Measurements from ENCODE around the gene HNRNPAB. TPM values are rescaled to one million over a fixed set of nuclear protein-coding genes. Genes with fewer than 3 reads are reported as not detected.

The HNRNPAB gene
- total RNA-seq, 4 donors from 2014 or later: 98.4 to 135 (median 104) TPM

DNA sequence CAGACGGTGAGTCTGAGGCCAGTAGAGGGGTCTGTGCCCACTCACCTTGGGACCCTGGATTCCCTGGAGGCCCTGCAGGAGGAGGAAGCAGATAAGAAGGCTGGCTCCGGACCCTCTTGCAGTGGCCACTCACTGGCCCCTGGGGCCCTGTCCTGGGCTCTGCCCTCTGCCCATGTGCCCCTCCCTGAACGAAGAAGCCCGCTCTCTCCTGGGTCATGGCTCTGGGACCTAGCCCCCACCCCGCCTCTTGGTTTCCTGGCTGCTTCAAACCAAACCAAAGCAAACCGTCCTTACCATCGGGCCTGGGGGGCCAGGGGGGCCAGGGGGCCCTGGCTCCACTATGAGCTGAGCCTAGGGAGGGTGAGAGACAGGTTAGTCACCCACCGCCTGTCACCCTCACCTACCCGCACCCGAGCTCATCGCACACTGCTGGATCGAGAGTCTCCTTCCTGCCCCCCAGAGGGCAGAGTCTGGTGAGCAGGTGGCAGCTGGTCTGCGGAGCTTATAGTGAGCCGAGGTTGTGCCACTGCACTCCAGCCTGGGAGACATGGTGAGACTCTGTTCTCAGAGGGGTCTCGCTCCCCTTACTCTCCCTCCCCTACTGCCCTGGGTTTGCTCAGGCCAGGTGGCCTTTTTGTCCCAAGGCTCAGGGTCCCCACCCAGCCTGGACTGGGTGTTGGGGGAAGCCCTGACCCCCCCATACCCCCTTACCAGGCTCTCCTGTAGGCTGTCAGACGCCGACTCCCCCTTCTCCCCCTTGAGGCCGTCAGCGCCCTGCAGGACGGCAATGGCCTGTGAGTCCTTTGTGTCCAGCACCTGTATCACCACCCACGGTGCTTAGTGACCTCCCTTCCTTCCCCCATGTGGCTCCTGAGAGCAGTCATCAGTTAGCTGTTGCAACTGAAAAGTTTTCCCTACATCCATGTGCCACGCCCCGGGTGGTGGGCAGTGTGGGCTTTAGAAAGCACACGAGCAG, 43.4 kb downstream of the HNRNPAB start:
- H3K4me1 ChIP-seq: peaks cover 0 to 6% (median 0%) of the 10 kb centered on the region in 4 donors
- no peak overlapping the region for H3K27ac ChIP-seq (replicated peaks in 1 of 4)
- no peak overlapping the region for H3K4me3 ChIP-seq
- TF ChIP-seq POLR2A (IDR thresholded peaks at IDR 0.05; ENCODE audit: low read depth) (no peak), EP300 (IDR thresholded peaks at IDR 0.05) (no peak), CTCF (IDR thresholded peaks at IDR 0.05) (no peak), POLR2AphosphoS5 (IDR thresholded peaks at IDR 0.05) (no peak)
- 67% methylated on average over 16 of the region's 24 CpGs for WGBS
- H3K9me3 ChIP-seq: no peaks in the 10 kb centered on the region
- H3K36me3 ChIP-seq: no peaks in the 10 kb centered on the region
- peaks cover 0 to 12% (median 0%) of the 10 kb centered on the region in 4 donors for H3K27me3 ChIP-seq
- intact Hi-C loops (cut with DNase I): no loop called here
- DNase-seq (ENCODE audit: extremely low spot score): no peak

DNA sequence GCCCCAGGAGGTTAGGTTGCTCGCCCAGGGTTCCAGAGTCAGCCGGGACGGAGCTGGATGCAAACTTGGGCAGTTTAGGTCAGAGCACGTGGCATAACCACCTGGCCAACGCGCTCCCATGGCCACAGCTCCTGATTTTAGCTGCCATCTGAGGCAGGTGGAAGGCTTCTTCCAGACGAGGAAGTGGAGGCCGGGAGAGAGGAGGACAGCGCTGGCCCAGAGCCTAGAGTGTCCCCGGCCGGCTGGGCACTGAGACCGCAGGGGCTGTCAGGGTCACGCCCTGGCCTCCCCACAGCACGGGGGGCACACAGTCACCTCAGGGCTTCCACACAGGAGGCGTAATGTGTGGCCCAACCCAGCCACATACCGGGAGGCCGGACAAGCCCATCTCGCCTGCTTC, 44.4 kb downstream of the HNRNPAB start:
- H3K4me3 ChIP-seq: no peak overlapping the region
- peaks cover 0 to 12% (median 0%) of the 10 kb centered on the region in 4 donors for H3K27me3 ChIP-seq
- TF ChIP-seq CTCF (IDR thresholded peaks at IDR 0.05) (no peak), POLR2AphosphoS5 (IDR thresholded peaks at IDR 0.05) (no peak)
- no peak for DNase-seq (ENCODE audit: extremely low spot score)
- H3K4me1 ChIP-seq: peaks cover 0 to 6% (median 0%) of the 10 kb centered on the region in 4 donors
- no peaks in the 10 kb centered on the region for H3K9me3 ChIP-seq
- 73% methylated on average over 12 of the region's 18 CpGs for WGBS
- H3K36me3 ChIP-seq: no peaks in the 10 kb centered on the region
- H3K27ac ChIP-seq (replicated peaks in 1 of 4): no peak overlapping the region
- intact Hi-C loops (cut with DNase I): no loop called here

GRCh38 chr5:178249191-178249989, 45.1 kb downstream of the HNRNPAB start:
- 78% methylated on average over 7 of the region's 13 CpGs for WGBS
- intact Hi-C loops (cut with DNase I): no loop called here
- no peaks in the 10 kb centered on the region for H3K36me3 ChIP-seq
- H3K27ac ChIP-seq (replicated peaks in 1 of 4): no peak overlapping the region
- peaks cover 0 to 12% (median 0%) of the 10 kb centered on the region in 4 donors for H3K27me3 ChIP-seq
- H3K4me1 ChIP-seq: peaks cover 0 to 6% (median 0%) of the 10 kb centered on the region in 4 donors
- TF ChIP-seq POLR2AphosphoS5 (IDR thresholded peaks at IDR 0.05): no peak
- no peak for TF ChIP-seq EP300 (IDR thresholded peaks at IDR 0.05)
- TF ChIP-seq CTCF (IDR thresholded peaks at IDR 0.05): no peak
- no peak for TF ChIP-seq POLR2A (IDR thresholded peaks at IDR 0.05; ENCODE audit: low read depth)
- no peaks in the 10 kb centered on the region for H3K9me3 ChIP-seq
- H3K4me3 ChIP-seq: no peak overlapping the region
- DNase-seq (ENCODE audit: extremely low spot score): no peak

DNA sequence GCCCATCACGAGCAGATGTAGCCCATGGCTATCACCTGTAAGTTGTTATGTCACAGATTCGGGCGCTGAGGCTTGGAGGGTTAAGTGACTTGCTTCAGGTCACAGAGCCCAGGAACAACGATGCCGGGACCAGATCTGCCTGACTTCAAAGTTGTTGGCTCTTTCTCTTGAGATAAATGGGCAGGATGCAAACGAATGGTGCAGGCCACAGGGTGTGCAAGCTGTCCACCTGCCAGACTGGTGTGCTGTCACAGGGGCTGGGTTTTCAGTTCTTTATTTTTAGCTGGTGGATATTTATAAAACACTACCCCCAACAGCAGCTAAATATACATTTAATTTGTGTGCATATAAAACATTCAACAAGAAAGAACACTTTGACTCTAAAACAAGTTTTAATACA, 45.9 kb downstream of the HNRNPAB start:
- intact Hi-C loops (cut with DNase I): no loop called here
- H3K4me1 ChIP-seq: peaks cover 0 to 6% (median 0%) of the 10 kb centered on the region in 4 donors
- no peak for DNase-seq (ENCODE audit: extremely low spot score)
- 83% methylated on average over 5 of the region's 6 CpGs for WGBS
- H3K27ac ChIP-seq (replicated peaks in 1 of 4): no peak overlapping the region
- H3K27me3 ChIP-seq: peaks cover 0 to 12% (median 0%) of the 10 kb centered on the region in 4 donors
- H3K9me3 ChIP-seq: no peaks in the 10 kb centered on the region
- TF ChIP-seq POLR2AphosphoS5 (IDR thresholded peaks at IDR 0.05): no peak
- TF ChIP-seq EP300 (IDR thresholded peaks at IDR 0.05): no peak
- no peak for TF ChIP-seq POLR2A (IDR thresholded peaks at IDR 0.05; ENCODE audit: low read depth)
- no peak for TF ChIP-seq CTCF (IDR thresholded peaks at IDR 0.05)
- H3K36me3 ChIP-seq: no peaks in the 10 kb centered on the region
- H3K4me3 ChIP-seq: no peak overlapping the region
